Lung (tissue), 12 donors: ENCODE results near the gene BATF. TPM values are rescaled to one million over a fixed set of nuclear protein-coding genes. Genes with fewer than 3 reads are reported as not detected.

Experiments
- ATAC-seq: fragments of 200-7000 bp; cut with Tn5 transposase; one replicate; pipeline ENCODE4 v1.9.1; 2020; ENCODE audit warnings: moderate number of reproducible peaks; ENCODE audit not compliant: insufficient read depth, low FRiP score
- DNase-seq, 3 donors: peaks; one replicate each; pipeline ENCODE4 v3.0.0-alpha.2; 2013 to 2017
- H3K27ac ChIP-seq, 2 donors: one replicate each; pipeline ENCODE4 v1.5.1; 2013; ENCODE audit warnings: mild to moderate bottlenecking in 2 of 2, moderate library complexity in 2 of 2, control low read depth in 1 of 2, inconsistent platforms in 1 of 2, low read depth in 1 of 2, low read length in 1 of 2
- H3K27me3 ChIP-seq, 3 donors: one replicate each; pipeline ENCODE4 v1.5.1; 2013; ENCODE audit warnings: low read length in 2 of 3; ENCODE audit not compliant: control insufficient read depth in 3 of 3, insufficient read depth in 3 of 3
- H3K36me3 ChIP-seq, 4 donors: one replicate each; pipeline ENCODE4 v1.5.1; 2013; ENCODE audit warnings: low read length in 4 of 4, mild to moderate bottlenecking in 1 of 4, moderate library complexity in 1 of 4; ENCODE audit not compliant: control insufficient read depth in 4 of 4, insufficient read depth in 4 of 4
- H3K4me1 ChIP-seq, 5 donors: one replicate each; pipeline ENCODE4 v1.5.1; 2013; ENCODE audit warnings: low read length in 5 of 5, mild to moderate bottlenecking in 2 of 5, moderate library complexity in 1 of 5; ENCODE audit not compliant: control insufficient read depth in 5 of 5, insufficient read depth in 5 of 5
- H3K4me3 ChIP-seq: one replicate; pipeline ENCODE4 v1.5.1; 2013; ENCODE audit warnings: mild to moderate bottlenecking, control low read depth, moderate library complexity
- H3K9ac ChIP-seq, 2 donors: one replicate each; pipeline ENCODE4 v1.5.1; 2013; ENCODE audit warnings: low read length in 2 of 2, control low read depth in 1 of 2; ENCODE audit not compliant: insufficient read depth in 1 of 2
- H3K9me3 ChIP-seq, 4 donors: one replicate each; pipeline ENCODE4 v1.5.1; 2013; ENCODE audit warnings: low read length in 3 of 4, mild to moderate bottlenecking in 1 of 4, moderate library complexity in 1 of 4; ENCODE audit not compliant: control insufficient read depth in 4 of 4, insufficient read depth in 3 of 4
- CTCF ChIP-seq: IDR thresholded peaks from 2 replicates; pipeline ENCODE4 v1.5.1; 2012; ENCODE audit warnings: mild to moderate bottlenecking; ENCODE audit errors: control extremely low read depth, extremely low read depth
- WGBS, 2 donors: extraction: QIAGEN DNeasy Blood & Tissue Kit; methylation state at CpG; one replicate each; pipeline ENCODE4 v1.1.7; 2013; 5-methylcytosine and 5-hydroxymethylcytosine counted together
- polyA plus RNA-seq, 2 donors: library from polyadenylated mRNA; stranded (reverse); fragments of 200-250 nt; gene quantifications; one replicate each; pipeline ENCODE4 v1.2.1, GENCODE V29; 2013
- total RNA-seq, 2 donors: library from RNA; depleted of rRNA in 1 of 2; stranded (reverse); fragments of >200 nt in 1 of 2; gene quantifications; one replicate each; pipeline ENCODE4 v1.2.1, GENCODE V29; 2014 to 2021
- donor health status: control.
- donor health status: control.
- donor health status: Bipolar disorder and iron deficiency.
- donor health status: healthy.
- donor health status: DM: yes; HTN: yes; CAD: no.

BATF gene
- total and polyA plus RNA-seq, 4 donors: 7.4 to 74.3 (median 11.7) TPM

GRCh38 chr14:75572104-75572503 lies 49.8 kb downstream of the BATF start:
- no peak for DNase-seq
- H3K4me3 ChIP-seq: no peak overlapping the region
- WGBS, 2 donors: 71 to 88% methylated on average over 6 of the region's 6 CpGs
- ATAC-seq: no peak
- no peak overlapping the region for H3K9ac ChIP-seq
- no peaks in the 10 kb centered on the region for H3K36me3 ChIP-seq
- TF ChIP-seq CTCF: no peak
- H3K27me3 ChIP-seq: no peaks in the 10 kb centered on the region
- no peaks in the 10 kb centered on the region for H3K9me3 ChIP-seq
- H3K4me1 ChIP-seq: no peaks in the 10 kb centered on the region
- H3K27ac ChIP-seq: no peak overlapping the region

GRCh38 chr14:75577090-75577489 lies 54.8 kb downstream of the BATF start:
- no peak for DNase-seq
- Histone ChIP-seq H3K27ac (no peak overlapping the region), H3K36me3 (no peaks in the 10 kb centered on the region), H3K4me3 (no peak overlapping the region), H3K9me3 (no peaks in the 10 kb centered on the region), H3K9ac (no peak overlapping the region), H3K27me3 (no peaks in the 10 kb centered on the region), H3K4me1 (peaks cover 4 to 22% (median 5%) of the 10 kb centered on the region in 5 donors)
- TF ChIP-seq CTCF: no peak
- 67 to 70% methylated on average over 3 of the region's 3 CpGs for WGBS, 2 donors
- no peak for ATAC-seq

- no peaks in the 10 kb centered on the region for H3K9me3 ChIP-seq
- no peaks in the 10 kb centered on the region for H3K36me3 ChIP-seq
- H3K4me1 ChIP-seq: peaks cover 4 to 22% (median 5%) of the 10 kb centered on the region in 5 donors
- H3K27me3 ChIP-seq: no peaks in the 10 kb centered on the region
- TF ChIP-seq CTCF: peak; percentile 39
- H3K27ac ChIP-seq: peak overlapping the region; percentile 63 to 84
- peak overlapping the region; percentile 24 for H3K4me3 ChIP-seq
- ATAC-seq (peak; percentile 89), DNase-seq (peak; percentile 82 to 87 (median 85))
- peak overlapping the region in 1 of 2 donors; percentile 38 for H3K9ac ChIP-seq
- WGBS, 2 donors: 0% methylated on average over 16 of the region's 16 CpGs
These were observed 55.4 kb downstream of the BATF start for GRCh38 chr14:75577729-75578101.

GRCh38 chr14:75578102-75578785 lies 56.0 kb downstream of the BATF start, which contains the start of gene FLVCR2:
Gene FLVCR2 (plus strand): TSS chr14:75578620. CDS start chr14:75578973, 353 bp downstream.
- Histone ChIP-seq H3K9me3 (no peaks in the 10 kb centered on the region), H3K4me1 (peaks cover 4 to 22% (median 5%) of the 10 kb centered on the region in 5 donors), H3K36me3 (no peaks in the 10 kb centered on the region), H3K4me3 (peak within 1 kb of the TSS; percentile 54), H3K9ac (peak within 1 kb of the TSS in 1 of 2 donors; percentile 52), H3K27me3 (no peaks in the 10 kb centered on the region), H3K27ac (peak within 1 kb of the TSS; percentile 63 to 86)
- 1 to 2% methylated on average over 43 to 49 of the region's 49 CpGs for WGBS, 2 donors
- TF ChIP-seq CTCF: no peak
- DNase-seq: peak; percentile 78 to 86 (median 80)
- ATAC-seq: peak; percentile 82
